ENCODE data around the gene CPLANE2. TPM values are rescaled to one million over a fixed set of nuclear protein-coding genes. Genes with fewer than 3 reads are reported as not detected.
A peak's percentile ranks its signal among the peaks of the same experiment; 100 is the strongest.
"Not testable (repeated sequence)": the region's sequence is repeated elsewhere in the genome, so short reads cannot be mapped to it uniquely, and the experiment has no call there.

The CPLANE2 gene, protein sequence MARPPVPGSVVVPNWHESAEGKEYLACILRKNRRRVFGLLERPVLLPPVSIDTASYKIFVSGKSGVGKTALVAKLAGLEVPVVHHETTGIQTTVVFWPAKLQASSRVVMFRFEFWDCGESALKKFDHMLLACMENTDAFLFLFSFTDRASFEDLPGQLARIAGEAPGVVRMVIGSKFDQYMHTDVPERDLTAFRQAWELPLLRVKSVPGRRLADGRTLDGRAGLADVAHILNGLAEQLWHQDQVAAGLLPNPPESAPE
- polyA plus RNA-seq = 2.2 TPM

GRCh38 chr1:16236511-16237342 lies at the start of gene CPLANE2:
TSS of gene CPLANE2 (minus strand) at chr1:16237183. CDS start at chr1:16236742, 441 bp downstream.
- Mint-ChIP-seq H3K9me3 (no peaks in the 10 kb centered on the region), H3K27ac (peak within 1 kb of the TSS; percentile 89 to 99 (median 97)), H3K4me3 (peak within 1 kb of the TSS; percentile 82 to 94 (median 89)), H3K27me3 (no peaks in the 10 kb centered on the region), H3K4me1 (peaks cover 6 to 10% (median 6%) of the 10 kb centered on the region in 3 donors), H3K36me3 (no peaks in the 10 kb centered on the region)

- Mint-ChIP-seq H3K27ac (no peak overlapping the region), H3K36me3 (no peaks in the 10 kb centered on the region), H3K4me1 (peaks cover 0 to 4% (median 3%) of the 10 kb centered on the region in 3 donors), H3K9me3 (no peaks in the 10 kb centered on the region), H3K4me3 (no peak overlapping the region), H3K27me3 (no peaks in the 10 kb centered on the region)
Observed at GRCh38 chr1:16286122-16286521, 49.1 kb upstream of the CPLANE2 start.

- Mint-ChIP-seq H3K9me3 (no peaks in the 10 kb centered on the region), H3K36me3 (peaks cover 5% of the 10 kb centered on the region), H3K4me1 (peaks cover 0 to 4% (median 3%) of the 10 kb centered on the region in 3 donors), H3K27ac (no peak overlapping the region), H3K4me3 (no peak overlapping the region), H3K27me3 (no peaks in the 10 kb centered on the region)
Observed at GRCh38 chr1:16281765-16282164, 44.8 kb upstream of the CPLANE2 start.

DNA sequence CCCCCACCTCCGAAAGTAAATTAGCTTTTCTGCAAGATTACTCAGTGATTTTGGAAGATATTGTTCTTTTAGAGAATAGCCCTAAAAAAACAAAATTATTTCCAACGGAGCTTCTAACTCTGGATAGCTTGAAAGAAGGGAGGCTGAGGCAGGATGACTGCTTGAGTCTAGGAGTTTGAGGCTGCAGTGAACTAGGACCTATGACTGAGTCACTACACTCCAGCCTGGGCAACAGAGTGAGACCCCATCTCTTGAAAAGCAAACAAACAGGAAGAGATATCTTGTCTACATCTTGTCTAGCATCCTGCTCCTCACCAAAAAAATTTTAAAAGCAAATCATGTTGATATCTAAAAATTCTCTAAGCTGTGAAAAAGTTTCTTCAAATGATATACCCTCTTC lies 42.2 kb upstream of the CPLANE2 start:
- Mint-ChIP-seq H3K27me3 (no peaks in the 10 kb centered on the region), H3K9me3 (no peaks in the 10 kb centered on the region), H3K27ac (no peak overlapping the region), H3K4me3 (no peak overlapping the region), H3K4me1 (peaks cover 0 to 2% (median 2%) of the 10 kb centered on the region in 3 donors), H3K36me3 (peaks cover 9% of the 10 kb centered on the region)

GRCh38 chr1:16276302-16277030 lies 39.5 kb upstream of the CPLANE2 start:
- H3K4me1 Mint-ChIP-seq = peaks cover 0 to 3% (median 0%) of the 10 kb centered on the region in 3 donors
- no peaks in the 10 kb centered on the region for H3K27me3 Mint-ChIP-seq
- H3K9me3 Mint-ChIP-seq = no peaks in the 10 kb centered on the region
- H3K27ac Mint-ChIP-seq = peak overlapping the region in 1 of 3 donors; percentile 31
- H3K4me3 Mint-ChIP-seq = no peak overlapping the region
- peaks cover 9% of the 10 kb centered on the region for H3K36me3 Mint-ChIP-seq

DNA sequence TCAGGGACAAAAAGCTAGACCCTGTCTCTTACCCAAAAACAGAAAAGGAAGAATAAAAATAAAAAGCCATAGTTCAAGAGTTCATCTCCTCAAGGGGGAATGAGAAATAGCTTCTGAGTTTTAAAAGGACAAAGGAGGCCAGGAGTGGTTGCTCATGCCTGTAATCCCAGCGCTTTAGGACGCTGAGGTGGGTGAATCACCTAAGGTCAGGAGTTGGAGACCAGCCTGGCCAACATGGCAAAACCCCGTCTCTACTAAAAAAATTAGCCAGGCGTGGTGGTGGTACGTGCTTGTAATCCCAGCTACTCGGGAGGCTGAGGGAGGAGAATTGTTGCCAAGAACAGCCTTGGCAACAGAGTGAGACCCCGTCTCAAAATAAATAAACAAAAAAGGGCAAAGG lies 38.6 kb upstream of the CPLANE2 start:
- H3K36me3 Mint-ChIP-seq = peaks cover 7% of the 10 kb centered on the region
- H3K9me3 Mint-ChIP-seq = no peaks in the 10 kb centered on the region
- no peak overlapping the region for H3K4me3 Mint-ChIP-seq
- H3K27me3 Mint-ChIP-seq = no peaks in the 10 kb centered on the region
- H3K4me1 Mint-ChIP-seq = peaks cover 0 to 3% (median 0%) of the 10 kb centered on the region in 3 donors
- H3K27ac Mint-ChIP-seq = no peak overlapping the region

DNA sequence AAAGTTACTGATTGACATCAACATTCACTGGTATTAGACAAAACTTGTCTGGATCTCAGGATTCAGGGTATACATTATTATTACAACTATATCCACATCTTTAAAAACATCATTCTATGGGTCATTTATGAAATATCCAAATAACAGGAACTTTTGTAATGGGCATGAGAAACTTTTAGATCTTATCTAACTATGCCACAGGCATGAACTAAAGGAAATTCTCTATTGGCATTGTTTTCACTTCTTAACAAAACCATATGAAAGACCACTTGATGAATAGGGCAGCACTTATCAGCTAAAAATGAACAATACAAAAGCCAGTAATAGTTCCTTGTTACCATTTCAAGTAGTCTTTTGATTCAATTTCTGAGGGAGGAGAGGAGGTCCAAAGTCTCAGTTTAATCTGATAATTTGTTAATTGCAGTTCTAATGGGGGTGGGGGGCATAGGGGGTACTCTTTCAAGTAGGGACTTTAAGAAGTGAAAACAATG lies 30.8 kb upstream of the CPLANE2 start:
- Mint-ChIP-seq H3K4me3 (no peak overlapping the region), H3K9me3 (no peaks in the 10 kb centered on the region), H3K27ac (peak overlapping the region in 1 of 3 donors; percentile 83), H3K4me1 (peaks cover 0 to 14% (median 6%) of the 10 kb centered on the region in 3 donors), H3K36me3 (no peaks in the 10 kb centered on the region), H3K27me3 (no peaks in the 10 kb centered on the region)

- Mint-ChIP-seq H3K9me3 (no peaks in the 10 kb centered on the region), H3K36me3 (no peaks in the 10 kb centered on the region), H3K27ac (peak overlapping the region in 1 of 3 donors; percentile 69), H3K4me3 (no peak overlapping the region), H3K27me3 (no peaks in the 10 kb centered on the region), H3K4me1 (peaks cover 0 to 14% (median 6%) of the 10 kb centered on the region in 3 donors)
Observed at GRCh38 chr1:16266411-16267118, 29.6 kb upstream of the CPLANE2 start.

- peaks cover 0 to 6% (median 2%) of the 10 kb centered on the region in 3 donors for H3K4me1 Mint-ChIP-seq
- H3K27ac Mint-ChIP-seq = no peak overlapping the region
- H3K36me3 Mint-ChIP-seq = no peaks in the 10 kb centered on the region
- H3K27me3 Mint-ChIP-seq = no peaks in the 10 kb centered on the region
- no peak overlapping the region for H3K4me3 Mint-ChIP-seq
- H3K9me3 Mint-ChIP-seq = no peaks in the 10 kb centered on the region
Observed at GRCh38 chr1:16262067-16262466, 25.1 kb upstream of the CPLANE2 start.

GRCh38 chr1:16260814-16261213 lies 23.8 kb upstream of the CPLANE2 start:
- no peaks in the 10 kb centered on the region for H3K27me3 Mint-ChIP-seq
- H3K4me3 Mint-ChIP-seq = no peak overlapping the region
- H3K4me1 Mint-ChIP-seq = no peaks in the 10 kb centered on the region
- no peaks in the 10 kb centered on the region for H3K36me3 Mint-ChIP-seq
- no peaks in the 10 kb centered on the region for H3K9me3 Mint-ChIP-seq
- no peak overlapping the region for H3K27ac Mint-ChIP-seq

DNA sequence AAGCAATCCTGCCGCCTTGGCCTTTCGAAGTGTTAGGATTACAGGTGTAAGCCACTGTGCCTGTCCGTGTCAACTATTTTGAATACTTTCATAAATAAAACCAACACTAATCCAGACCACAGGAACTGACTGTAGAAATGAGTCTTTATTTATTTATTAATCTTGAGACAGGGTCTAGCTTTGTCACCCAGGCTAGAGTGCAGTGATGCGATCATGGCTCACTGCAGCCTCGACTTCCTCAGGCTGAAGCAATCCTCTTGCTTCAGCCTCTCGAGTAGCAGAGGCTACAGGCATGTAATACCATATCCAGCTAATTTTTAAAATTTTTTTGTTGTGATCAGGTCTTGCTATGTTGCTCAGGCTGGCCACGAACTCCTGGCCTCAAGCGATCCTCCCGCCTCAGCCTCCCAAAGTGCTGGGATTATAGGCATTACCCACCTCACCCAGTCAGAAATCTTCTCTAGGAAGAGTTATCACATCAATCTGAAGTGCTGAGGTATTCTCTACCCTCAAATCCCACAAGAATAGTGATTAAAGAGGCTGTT lies 21.7 kb upstream of the CPLANE2 start:
- peak overlapping the region in 1 of 3 donors; percentile 47 for H3K27ac Mint-ChIP-seq
- no peaks in the 10 kb centered on the region for H3K27me3 Mint-ChIP-seq
- H3K36me3 Mint-ChIP-seq = peaks cover 2% of the 10 kb centered on the region
- no peaks in the 10 kb centered on the region for H3K4me1 Mint-ChIP-seq
- H3K4me3 Mint-ChIP-seq = no peak overlapping the region
- H3K9me3 Mint-ChIP-seq = no peaks in the 10 kb centered on the region

DNA sequence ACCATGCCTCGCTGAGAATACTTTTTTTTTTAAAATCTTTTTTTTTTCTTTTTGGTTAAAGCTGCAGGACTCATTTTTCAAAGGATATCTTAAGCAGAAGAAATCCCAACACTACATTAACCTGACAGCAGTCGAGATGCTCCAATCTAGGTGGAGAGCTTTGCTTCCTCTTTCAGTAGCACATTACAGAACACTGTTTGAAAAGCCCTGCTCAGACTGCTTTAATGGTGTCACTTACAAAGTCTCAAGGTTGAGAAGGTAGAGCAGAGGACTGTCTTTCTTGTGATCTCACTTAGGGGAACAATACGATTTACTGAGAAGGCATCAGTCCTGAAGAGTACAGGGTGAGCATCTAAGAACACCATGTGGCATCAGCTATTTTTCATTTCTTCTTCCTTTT lies 21.0 kb upstream of the CPLANE2 start:
- no peaks in the 10 kb centered on the region for H3K9me3 Mint-ChIP-seq
- peaks cover 2% of the 10 kb centered on the region for H3K36me3 Mint-ChIP-seq
- no peaks in the 10 kb centered on the region for H3K27me3 Mint-ChIP-seq
- no peak overlapping the region for H3K4me3 Mint-ChIP-seq
- H3K4me1 Mint-ChIP-seq = no peaks in the 10 kb centered on the region
- no peak overlapping the region for H3K27ac Mint-ChIP-seq

- not testable (repeated sequence) for H3K4me1 Mint-ChIP-seq, H3K9me3 Mint-ChIP-seq, H3K27ac Mint-ChIP-seq, H3K36me3 Mint-ChIP-seq, H3K27me3 Mint-ChIP-seq, H3K4me3 Mint-ChIP-seq
Observed at GRCh38 chr1:16257556-16257955, 20.6 kb upstream of the CPLANE2 start.

DNA sequence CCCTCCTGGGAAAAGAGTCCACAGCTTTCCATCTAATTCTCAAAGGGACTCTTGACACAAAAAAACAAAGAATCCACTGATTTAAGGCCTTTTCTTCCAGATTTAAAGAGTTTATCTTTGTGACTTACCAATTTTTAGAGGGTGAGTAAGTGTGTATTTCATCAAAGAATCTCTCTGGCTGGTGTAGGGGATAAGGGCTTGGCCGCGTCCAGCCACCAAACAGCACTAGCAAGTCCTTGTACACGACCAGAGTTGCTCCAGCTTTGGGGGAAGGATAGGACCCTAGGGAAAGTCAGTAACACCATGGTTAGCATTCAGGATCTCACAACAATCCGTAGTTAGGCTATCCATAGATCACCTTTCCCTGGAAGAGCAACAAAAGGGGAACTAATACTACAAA lies 19.5 kb upstream of the CPLANE2 start:
- Mint-ChIP-seq H3K36me3 (peaks cover 4% of the 10 kb centered on the region), H3K4me1 (no peaks in the 10 kb centered on the region)

More for the DNA sequence above, 19.5 kb upstream of the CPLANE2 start:
- H3K4me3 Mint-ChIP-seq = no peak overlapping the region
- H3K27me3 Mint-ChIP-seq = no peaks in the 10 kb centered on the region
- no peaks in the 10 kb centered on the region for H3K9me3 Mint-ChIP-seq
- peak overlapping the region in 1 of 3 donors; percentile 47 for H3K27ac Mint-ChIP-seq
